HEK293T (cell line): ENCODE measurements around the gene FAM177A1.
"Not testable (repeated sequence)": the region's sequence is repeated elsewhere in the genome, so short reads cannot be mapped to it uniquely, and the experiment has no call there.

Experiments used
- CTCF ChIA-PET: fragments of 350-600 bp; formaldehyde crosslinking; extraction: SDS; loops from one replicate; lab custom pipeline; 2021; ENCODE audit warnings: antibody characterized with exemption, inconsistent platforms; lab: Yijun Ruan, JAX
- POLR2A ChIA-PET: fragments of 350-600 bp; formaldehyde crosslinking; extraction: SDS; loops from one replicate; lab custom pipeline; 2020; ENCODE audit warnings: antibody characterized with exemption, inconsistent platforms; lab: Yijun Ruan, JAX
- DNase-seq: peaks from one replicate; pipeline ENCODE4 v3.0.0; 2012; ENCODE audit warnings: mixed read lengths; ENCODE audit errors: extremely low spot score
- ARNT ChIP-seq: fragments of 450-650 bp; IDR thresholded peaks from 2 replicates; pipeline ENCODE4 v1.6.1; 2017; ENCODE audit warnings: mild to moderate bottlenecking
- BHLHE40 ChIP-seq: fragments of 450-650 bp; IDR thresholded peaks from 2 replicates; pipeline ENCODE4 v1.6.1; 2016; ENCODE audit warnings: mild to moderate bottlenecking, moderate library complexity, borderline replicate concordance
- CTBP1 ChIP-seq: fragments of 450-650 bp; IDR thresholded peaks from 2 replicates; pipeline ENCODE4 v1.6.1; 2016; ENCODE audit warnings: borderline replicate concordance
- ELF4 ChIP-seq: fragments of 450-650 bp; IDR thresholded peaks from 2 replicates; pipeline ENCODE4 v1.6.1; 2017; ENCODE audit warnings: antibody characterized with exemption
- FOXA1 ChIP-seq: fragments of 450-650 bp; IDR thresholded peaks from 2 replicates; pipeline ENCODE4 v1.6.1; 2016; ENCODE audit warnings: mild to moderate bottlenecking
- FOXK2 ChIP-seq: fragments of 450-650 bp; IDR thresholded peaks from 2 replicates; pipeline ENCODE4 v1.6.1; 2016; ENCODE audit warnings: mild to moderate bottlenecking
- FOXM1 ChIP-seq: fragments of 450-650 bp; IDR thresholded peaks from 2 replicates; pipeline ENCODE4 v1.6.1; 2017; ENCODE audit warnings: mild to moderate bottlenecking, borderline replicate concordance
- HDGF ChIP-seq: fragments of 450-650 bp; IDR thresholded peaks from 2 replicates; pipeline ENCODE4 v1.6.1; 2017; ENCODE audit warnings: antibody characterized with exemption, borderline replicate concordance
- L3MBTL2 ChIP-seq: fragments of 450-650 bp; conservative IDR thresholded peaks from 2 replicates; pipeline ENCODE4 v1.6.1; 2016; ENCODE audit warnings: mild to moderate bottlenecking
- LEF1 ChIP-seq: fragments of 450-650 bp; IDR thresholded peaks from 2 replicates; pipeline ENCODE4 v1.6.1; 2017; ENCODE audit warnings: mild to moderate bottlenecking, borderline replicate concordance
- NFRKB ChIP-seq: fragments of 450-650 bp; IDR thresholded peaks from 2 replicates; pipeline ENCODE4 v1.6.1; 2016; ENCODE audit warnings: mild to moderate bottlenecking, moderate library complexity
- SP1 ChIP-seq: fragments of 450-650 bp; IDR thresholded peaks from 2 replicates; pipeline ENCODE4 v1.6.1; 2017
- SUZ12 ChIP-seq: fragments of 450-650 bp; IDR thresholded peaks from 2 replicates; pipeline ENCODE4 v1.6.1; 2016; ENCODE audit warnings: mild to moderate bottlenecking
- TARDBP ChIP-seq: fragments of 450-650 bp; IDR thresholded peaks from 2 replicates; pipeline ENCODE4 v1.6.1; 2016
- ZNF384 ChIP-seq: fragments of 450-650 bp; IDR thresholded peaks from 2 replicates; pipeline ENCODE4 v1.6.1; 2016
- TF ChIP-seq, protein P1 (sequence below): fragments of 450-650 bp; IDR thresholded peaks from 2 replicates; pipeline ENCODE4 v1.6.1; 2016

The FAM177A1 gene

DNA sequence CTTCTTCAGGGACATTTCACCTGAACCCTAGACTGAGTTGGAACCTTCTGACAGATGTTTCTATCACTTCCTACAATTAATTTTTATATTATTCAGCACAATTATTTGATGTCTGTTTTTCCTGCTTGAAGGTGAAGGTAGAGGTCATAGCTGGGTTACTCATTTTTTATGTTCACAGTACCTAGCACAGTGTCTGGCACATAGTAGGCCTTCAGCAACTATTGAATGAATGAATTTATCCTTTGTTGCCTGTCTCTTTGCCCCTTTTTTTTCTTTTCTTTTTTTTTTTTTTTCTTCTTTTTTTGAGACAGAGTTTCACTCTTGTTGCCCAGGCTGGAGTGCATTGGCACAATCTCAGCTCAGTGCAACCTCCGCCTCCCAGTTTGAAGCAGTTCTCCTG, 29.5 kb upstream of the FAM177A1 start:
- TF ChIP-seq L3MBTL2, result no peak
- TF ChIP-seq HDGF, result no peak
- no peak for TF ChIP-seq FOXA1
- TF ChIP-seq ELF4, result no peak
- TF ChIP-seq FOXM1, result no peak
- TF ChIP-seq BHLHE40, result no peak
- no peak for TF ChIP-seq NFRKB
- no peak for TF ChIP-seq TARDBP
- no peak for TF ChIP-seq LEF1
- TF ChIP-seq SUZ12, result no peak
- no peak for TF ChIP-seq SP1
- TF ChIP-seq ZNF384, result no peak
- TF ChIP-seq, protein P1, sequence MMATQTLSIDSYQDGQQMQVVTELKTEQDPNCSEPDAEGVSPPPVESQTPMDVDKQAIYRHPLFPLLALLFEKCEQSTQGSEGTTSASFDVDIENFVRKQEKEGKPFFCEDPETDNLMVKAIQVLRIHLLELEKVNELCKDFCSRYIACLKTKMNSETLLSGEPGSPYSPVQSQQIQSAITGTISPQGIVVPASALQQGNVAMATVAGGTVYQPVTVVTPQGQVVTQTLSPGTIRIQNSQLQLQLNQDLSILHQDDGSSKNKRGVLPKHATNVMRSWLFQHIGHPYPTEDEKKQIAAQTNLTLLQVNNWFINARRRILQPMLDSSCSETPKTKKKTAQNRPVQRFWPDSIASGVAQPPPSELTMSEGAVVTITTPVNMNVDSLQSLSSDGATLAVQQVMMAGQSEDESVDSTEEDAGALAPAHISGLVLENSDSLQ, result no peak
- TF ChIP-seq FOXK2, result no peak
- TF ChIP-seq CTBP1, result no peak
- no peak for TF ChIP-seq ARNT
- CTCF ChIA-PET, result no interaction called here

DNA sequence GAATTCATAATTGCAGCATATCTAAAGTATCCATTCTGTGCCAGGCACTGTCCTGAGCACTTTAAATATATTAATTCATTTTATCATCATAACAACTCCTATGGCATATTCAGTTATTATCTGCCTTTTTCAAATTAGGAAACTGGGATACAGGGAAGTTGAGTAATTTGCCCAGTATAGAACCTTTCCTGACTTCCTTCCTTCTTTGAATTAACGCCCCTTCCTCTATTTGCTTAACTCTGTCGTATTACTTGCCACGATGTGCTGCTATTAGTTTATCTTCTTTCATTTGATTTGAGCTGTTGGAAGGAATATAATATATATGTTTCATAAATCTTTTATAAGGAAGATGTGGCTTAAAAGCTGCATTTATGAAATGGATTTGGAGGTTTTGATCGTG, 25.4 kb upstream of the FAM177A1 start:
- DNase-seq, result no peak
- no peak for TF ChIP-seq CTBP1
- no peak for TF ChIP-seq LEF1
- TF ChIP-seq ELF4, result no peak
- TF ChIP-seq NFRKB, result no peak
- no peak for TF ChIP-seq FOXK2
- no peak for TF ChIP-seq TARDBP
- TF ChIP-seq, protein P1, result no peak
- no peak for TF ChIP-seq ZNF384
- TF ChIP-seq SP1, result no peak
- no peak for TF ChIP-seq ARNT
- no peak for TF ChIP-seq SUZ12
- TF ChIP-seq HDGF, result no peak
- no peak for TF ChIP-seq FOXM1
- no peak for TF ChIP-seq L3MBTL2
- no peak for TF ChIP-seq BHLHE40
- POLR2A ChIA-PET, result no interaction called here
- CTCF ChIA-PET, result no interaction called here

More for the DNA sequence above, 29.5 kb upstream of the FAM177A1 start:
- POLR2A ChIA-PET, result no interaction called here
- no peak for DNase-seq

DNA sequence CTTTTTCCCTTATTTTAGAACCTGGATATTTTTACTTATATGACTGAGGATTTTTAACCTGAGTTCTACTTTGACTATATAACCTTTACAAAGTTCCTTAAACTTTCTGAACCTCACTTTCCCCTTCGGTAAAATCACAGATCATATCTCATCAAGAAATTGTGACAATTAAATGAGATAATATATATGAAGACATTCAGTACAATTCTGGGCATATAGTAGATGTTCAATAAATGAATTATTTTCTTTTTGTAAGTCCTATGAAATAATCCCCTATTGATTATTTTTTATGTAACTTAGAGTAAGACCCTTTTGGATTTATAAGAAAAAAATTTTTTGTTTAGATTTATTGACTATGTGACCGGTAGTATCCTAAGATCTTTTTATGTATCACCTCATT, 17.6 kb upstream of the FAM177A1 start:
- CTCF ChIA-PET, result no interaction called here
- no peak for DNase-seq
- no peak for TF ChIP-seq TARDBP
- TF ChIP-seq CTBP1, result no peak
- no peak for TF ChIP-seq FOXA1
- TF ChIP-seq BHLHE40, result no peak
- TF ChIP-seq ZNF384, result no peak
- TF ChIP-seq FOXM1, result no peak
- TF ChIP-seq FOXK2, result no peak
- POLR2A ChIA-PET, result no interaction called here

DNA sequence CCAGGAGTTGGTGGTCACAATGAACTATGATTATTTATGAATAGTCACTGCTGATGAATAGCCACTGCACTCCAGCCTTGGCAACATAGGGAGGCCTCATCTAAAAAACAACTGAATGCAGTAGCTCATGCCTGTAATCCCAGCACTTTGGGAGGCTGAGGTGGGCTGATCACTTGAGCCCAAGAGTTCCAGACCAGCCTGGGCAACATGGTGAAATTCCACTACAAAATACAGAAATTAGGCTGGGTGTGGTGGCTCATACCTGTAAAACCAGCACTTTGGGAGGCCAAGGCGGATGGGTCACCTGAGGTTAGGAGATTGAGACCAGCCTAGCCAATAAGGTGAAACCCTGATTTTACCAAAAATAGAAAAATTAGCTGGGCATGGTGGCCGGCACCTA, 13.5 kb upstream of the FAM177A1 start:
- CTCF ChIA-PET, result interaction anchor here (0.7 kb wide), 1 partner anchor 10 kb away, joined by 3 read pairs; no protein-coding TSS in a partner anchor

DNA sequence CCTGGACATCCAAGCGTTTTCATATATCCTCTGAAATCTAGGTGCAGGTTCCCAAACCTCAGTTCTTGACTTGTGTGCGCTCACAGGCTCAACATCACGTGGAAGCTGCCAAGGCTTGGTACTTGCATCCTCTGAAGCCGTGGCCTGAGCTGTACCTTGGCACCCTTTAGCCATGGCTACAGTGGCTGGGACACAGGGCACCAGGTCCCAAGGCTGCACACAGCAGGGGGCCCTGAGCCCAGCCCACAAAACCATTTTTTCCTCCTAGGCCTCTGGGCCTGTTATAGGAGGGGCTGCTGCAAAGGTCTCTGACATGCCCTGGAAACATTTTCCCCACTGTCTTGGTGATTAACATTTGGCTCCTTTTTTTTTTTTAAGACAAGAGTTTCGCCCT, 11.6 kb upstream of the FAM177A1 start:
- TF ChIP-seq LEF1, result no peak
- no peak for TF ChIP-seq HDGF
- TF ChIP-seq SP1, result no peak
- TF ChIP-seq ZNF384, result no peak
- no peak for TF ChIP-seq NFRKB
- no peak for TF ChIP-seq CTBP1
- TF ChIP-seq BHLHE40, result no peak
- no peak for TF ChIP-seq TARDBP
- no peak for TF ChIP-seq SUZ12
- TF ChIP-seq ARNT, result no peak
- DNase-seq, result no peak
- ChIA-PET CTCF (no interaction called here), POLR2A (no interaction called here)

More for the DNA sequence above, 13.5 kb upstream of the FAM177A1 start:
- no peak for TF ChIP-seq FOXK2
- TF ChIP-seq BHLHE40, result no peak
- no peak for TF ChIP-seq ARNT
- TF ChIP-seq SUZ12, result no peak
- no peak for TF ChIP-seq TARDBP
- TF ChIP-seq NFRKB, result no peak
- no peak for TF ChIP-seq FOXM1
- TF ChIP-seq ZNF384, result no peak
- no peak for TF ChIP-seq FOXA1
- TF ChIP-seq LEF1, result no peak
- TF ChIP-seq, protein P1, result no peak
- TF ChIP-seq ELF4, result no peak
- TF ChIP-seq HDGF, result no peak
- no peak for TF ChIP-seq L3MBTL2
- no peak for TF ChIP-seq SP1
- no peak for TF ChIP-seq CTBP1
- POLR2A ChIA-PET, result interaction anchor here (2.4 kb wide), 1 partner anchor 13 kb away, joined by 12 read pairs; the partner anchor contains the start of gene FAM177A1
- no peak for DNase-seq

DNA sequence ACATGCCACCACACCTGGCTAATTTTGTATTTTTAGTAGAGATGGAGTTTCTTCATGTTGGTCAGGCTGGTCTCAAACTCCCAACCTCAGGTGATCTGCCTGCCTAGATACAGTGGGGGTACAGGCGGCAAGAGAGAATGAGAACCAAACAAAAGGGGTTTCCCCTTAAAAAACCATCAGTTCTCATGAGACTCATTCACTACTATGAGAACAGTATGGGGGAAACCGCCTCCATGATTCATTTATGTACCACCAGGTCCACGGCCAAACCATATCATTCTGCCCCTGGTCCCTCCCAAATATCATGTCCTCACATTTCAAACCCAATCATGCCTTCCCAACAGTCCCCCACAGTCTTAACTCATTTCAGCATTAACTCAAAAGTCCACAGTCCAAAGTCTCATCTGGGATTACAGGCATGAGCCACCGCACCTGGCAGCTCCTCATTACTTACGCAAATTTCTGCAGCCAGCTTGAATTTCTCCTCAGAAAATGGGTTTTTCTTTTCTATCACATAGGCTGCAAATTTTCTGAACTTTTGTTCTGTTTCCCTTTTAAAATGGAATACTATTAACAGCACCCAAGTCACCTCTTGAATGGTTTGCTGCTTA, 11.0 kb upstream of the FAM177A1 start:
- POLR2A ChIA-PET, CTCF ChIA-PET, DNase-seq: not testable (repeated sequence)

DNA sequence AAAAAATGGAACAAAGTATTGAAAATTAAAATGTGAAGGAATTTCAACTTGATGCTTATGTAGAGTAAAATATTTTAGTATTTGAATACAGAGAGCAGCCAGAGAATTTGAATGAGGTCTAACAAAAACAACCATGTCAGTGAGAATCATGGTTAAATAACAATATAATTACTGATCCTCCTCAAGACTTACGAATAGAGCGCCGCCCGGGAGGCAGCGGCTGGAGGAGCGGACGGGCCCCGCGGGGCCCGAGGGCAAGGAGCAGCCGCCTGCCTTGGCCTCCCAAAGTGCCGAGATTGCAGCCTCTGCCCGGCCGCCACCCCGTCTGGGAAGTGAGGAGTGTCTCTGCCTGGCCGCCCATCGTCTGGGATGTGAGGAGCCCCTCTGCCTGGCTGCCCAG, 7.8 kb upstream of the FAM177A1 start:
- POLR2A ChIA-PET, result interaction anchor here (2.7 kb wide), 1 partner anchor 8 kb away, joined by 9 read pairs; the partner anchor contains the start of gene FAM177A1
- CTCF ChIA-PET, DNase-seq: not testable (repeated sequence)
